ENCODE data around the gene TFEC.

The TFEC gene

GRCh38 chr7:115924411-115924810, 106.2 kb downstream of the TFEC start:
- DNase-seq (ENCODE audit: low spot score), result no peak

- no peak for DNase-seq (ENCODE audit: low spot score)
Measured at GRCh38 chr7:115920367-115920766, 110.2 kb downstream of the TFEC start.

GRCh38 chr7:115914951-115915350, 115.6 kb downstream of the TFEC start:
- DNase-seq (ENCODE audit: low spot score), result no peak

- DNase-seq (ENCODE audit: low spot score), result no peak
Measured at GRCh38 chr7:115911465-115911864, 119.1 kb downstream of the TFEC start.

GRCh38 chr7:115910541-115911164, 119.9 kb downstream of the TFEC start:
- no peak for DNase-seq (ENCODE audit: low spot score)

- no peak for DNase-seq (ENCODE audit: low spot score)
Measured at GRCh38 chr7:115906731-115907130, 123.8 kb downstream of the TFEC start.

- no peak for DNase-seq (ENCODE audit: low spot score)
Measured at GRCh38 chr7:115889669-115889984, 140.9 kb downstream of the TFEC start.

GRCh38 chr7:115888981-115889668, 141.4 kb downstream of the TFEC start:
- no peak for DNase-seq (ENCODE audit: low spot score)

GRCh38 chr7:115885550-115885949, 145.0 kb downstream of the TFEC start:
- no peak for DNase-seq (ENCODE audit: low spot score)
